WERI-Rb-1 (cell line): ENCODE data around the gene STPG3.

Source experiments
- DNase-seq: peaks from one replicate; pipeline ENCODE4 v3.0.0-alpha.2; 2020
- H3K27ac ChIP-seq: fragments of 250-450 bp; sonication (Bioruptor Pico); 2 replicates; pipeline ENCODE4 v1.5.1; 2020; ENCODE audit warnings: mild to moderate bottlenecking, moderate library complexity
- H3K27me3 ChIP-seq: fragments of 250-450 bp; sonication (Bioruptor Pico); 2 replicates; pipeline ENCODE4 v1.5.1; 2021; ENCODE audit warnings: mild to moderate bottlenecking, low read depth, moderate library complexity; ENCODE audit not compliant: insufficient read depth, severe bottlenecking
- H3K36me3 ChIP-seq: fragments of 250-450 bp; sonication (Bioruptor Pico); 2 replicates; pipeline ENCODE4 v1.5.1; 2020; ENCODE audit warnings: mild to moderate bottlenecking, moderate library complexity
- H3K4me3 ChIP-seq: 2 replicates; pipeline ENCODE4 v1.5.1; 2011; ENCODE audit warnings: low read depth, mild to moderate bottlenecking, control low read depth, low read length
- H3K9me3 ChIP-seq: fragments of 250-450 bp; sonication (Bioruptor Pico); 2 replicates; pipeline ENCODE4 v1.5.1; 2021; ENCODE audit warnings: mild to moderate bottlenecking, moderate library complexity; ENCODE audit not compliant: severe bottlenecking
- CTCF ChIP-seq: IDR thresholded peaks from 2 replicates; pipeline ENCODE4 v1.5.1; 2011; ENCODE audit warnings: low read depth, mild to moderate bottlenecking, control low read depth, inconsistent platforms, low read length

Gene STPG3

GRCh38 chr9:137263506-137263905 is 12.4 kb downstream of the STPG3 start:
- no peak for TF ChIP-seq CTCF
- H3K4me3 ChIP-seq = no peak overlapping the region
- H3K9me3 ChIP-seq = no peaks in the 10 kb centered on the region
- no peak for DNase-seq
- H3K36me3 ChIP-seq = peaks cover under 1% of the 10 kb centered on the region; the same call in 1 of the 2 replicates
- no peaks in the 10 kb centered on the region for H3K27me3 ChIP-seq
- H3K27ac ChIP-seq = no peak overlapping the region

DNA sequence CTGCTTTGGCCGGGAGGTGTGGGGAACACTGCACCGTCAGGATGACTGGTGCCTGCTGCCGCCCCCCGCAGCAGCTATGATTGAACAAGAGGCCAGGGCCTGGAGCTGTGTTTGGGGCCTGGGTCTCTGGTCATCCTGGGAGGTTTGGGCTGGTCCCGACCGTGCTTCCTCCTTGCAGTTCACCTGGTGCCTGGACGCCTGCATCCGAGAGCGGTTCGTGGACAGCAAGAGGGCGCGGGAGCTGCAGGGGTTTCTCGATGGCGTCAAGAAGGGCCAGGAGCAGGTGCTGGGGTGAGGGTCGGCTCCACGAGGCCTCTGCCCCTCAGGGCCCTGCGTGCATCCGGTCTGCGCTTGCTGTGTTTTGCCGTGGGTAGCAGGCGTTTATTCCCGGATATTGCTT is 13.0 kb downstream of the STPG3 start:
- no peak for DNase-seq

DNA sequence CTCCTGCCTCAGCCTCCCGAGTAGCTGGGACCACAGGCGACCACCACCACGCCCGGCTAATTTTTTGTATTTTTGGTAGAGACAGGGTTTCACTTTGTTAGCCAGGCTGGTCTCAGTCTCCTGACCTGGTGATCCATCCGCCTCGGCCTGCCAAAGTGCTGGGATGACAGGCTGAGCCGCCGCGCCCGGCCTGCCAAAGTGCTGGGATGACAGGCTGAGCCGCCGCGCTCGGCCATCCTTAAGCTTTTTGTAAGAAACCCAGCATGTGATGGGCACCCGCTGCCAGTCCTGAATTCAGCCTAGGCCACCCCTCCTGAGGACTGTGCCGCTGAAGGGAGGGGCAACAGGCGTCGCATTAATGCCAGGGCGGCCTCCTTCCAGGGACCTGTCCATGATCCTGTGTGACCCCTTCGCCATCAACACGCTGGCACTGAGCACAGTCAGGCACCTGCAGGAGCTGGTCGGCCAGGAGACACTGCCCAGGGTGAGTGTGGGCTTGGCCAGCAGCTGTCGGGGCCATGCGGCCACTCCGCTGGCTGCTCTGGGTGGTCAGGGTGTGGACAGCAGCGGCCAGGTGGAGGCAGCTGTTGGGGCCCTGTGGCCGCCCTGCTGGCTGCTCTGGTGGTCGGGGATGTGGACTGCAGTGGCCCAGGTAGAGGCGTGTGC is 14.5 kb downstream of the STPG3 start:
- Histone ChIP-seq H3K27ac (no peak overlapping the region), H3K9me3 (no peaks in the 10 kb centered on the region), H3K4me3 (no peak overlapping the region), H3K36me3 (peaks cover 4% of the 10 kb centered on the region; the same call in 1 of the 2 replicates), H3K27me3 (no peaks in the 10 kb centered on the region)
- TF ChIP-seq CTCF = no peak
- no peak for DNase-seq

More for the DNA sequence above, 13.0 kb downstream of the STPG3 start:
- Histone ChIP-seq H3K36me3 (peaks cover 4% of the 10 kb centered on the region; the same call in 1 of the 2 replicates), H3K9me3 (no peaks in the 10 kb centered on the region), H3K4me3 (no peak overlapping the region), H3K27ac (no peak overlapping the region), H3K27me3 (no peaks in the 10 kb centered on the region)
- TF ChIP-seq CTCF = no peak

GRCh38 chr9:137266162-137266527 is 15.1 kb downstream of the STPG3 start:
- peaks cover 4% of the 10 kb centered on the region; the same call in 1 of the 2 replicates for H3K36me3 ChIP-seq

GRCh38 chr9:137266585-137267453 is 15.7 kb downstream of the STPG3 start:
- no peak overlapping the region for H3K27ac ChIP-seq
- H3K4me3 ChIP-seq = no peak overlapping the region

More at GRCh38 chr9:137266162-137266527, 15.1 kb downstream of the STPG3 start:
- Histone ChIP-seq H3K27me3 (no peaks in the 10 kb centered on the region), H3K27ac (no peak overlapping the region), H3K9me3 (no peaks in the 10 kb centered on the region), H3K4me3 (no peak overlapping the region)
- no peak for TF ChIP-seq CTCF
- no peak for DNase-seq

More at GRCh38 chr9:137266585-137267453, 15.7 kb downstream of the STPG3 start:
- no peaks in the 10 kb centered on the region for H3K9me3 ChIP-seq
- H3K27me3 ChIP-seq = no peaks in the 10 kb centered on the region
- TF ChIP-seq CTCF = no peak
- peaks cover 4% of the 10 kb centered on the region; the same call in 1 of the 2 replicates for H3K36me3 ChIP-seq
- no peak for DNase-seq
